HG02943 (cell line): Measurements from ENCODE around the gene CAVIN1.
"Not testable (repeated sequence)": the region's sequence is repeated elsewhere in the genome, so short reads cannot be mapped to it uniquely, and the experiment has no call there.

Source experiments
- ATAC-seq: cut with Tn5 transposase; IDR thresholded peaks from one replicate; pipeline ENCODE4 v1.9.1; 2021; ENCODE audit warnings: mild to moderate bottlenecking, low read depth, moderate library complexity; ENCODE audit not compliant: unreplicated experiment

The CAVIN1 gene

GRCh38 chr17:42406615-42407288 lies 16.3 kb downstream of the CAVIN1 start:
- ATAC-seq = no peak

- no peak for ATAC-seq
These were observed 17.0 kb downstream of the CAVIN1 start for GRCh38 chr17:42405963-42406495.

- no peak for ATAC-seq
These were observed 18.0 kb downstream of the CAVIN1 start for GRCh38 chr17:42405076-42405475.

- no peak for ATAC-seq
These were observed 18.6 kb downstream of the CAVIN1 start for GRCh38 chr17:42404326-42405055.

GRCh38 chr17:42403150-42403549 lies 19.9 kb downstream of the CAVIN1 start:
- no peak for ATAC-seq

- ATAC-seq = no peak
These were observed 20.9 kb downstream of the CAVIN1 start for GRCh38 chr17:42402117-42402516.

GRCh38 chr17:42400844-42401375 lies 22.1 kb downstream of the CAVIN1 start:
- ATAC-seq = not testable (repeated sequence)

- ATAC-seq = no peak
These were observed 22.9 kb downstream of the CAVIN1 start for GRCh38 chr17:42399948-42400843.

- ATAC-seq = no peak
These were observed 23.9 kb downstream of the CAVIN1 start for GRCh38 chr17:42399121-42399520.

GRCh38 chr17:42395601-42396000 lies 27.5 kb downstream of the CAVIN1 start:
- ATAC-seq = not testable (repeated sequence)

GRCh38 chr17:42394838-42395237 lies 28.2 kb downstream of the CAVIN1 start:
- ATAC-seq = no peak

- no peak for ATAC-seq
These were observed 30.2 kb downstream of the CAVIN1 start for GRCh38 chr17:42392692-42393415.

- ATAC-seq = not testable (repeated sequence)
These were observed 31.6 kb downstream of the CAVIN1 start for GRCh38 chr17:42391439-42391838.

- ATAC-seq = no peak
These were observed 33.2 kb downstream of the CAVIN1 start for GRCh38 chr17:42389899-42390298.

GRCh38 chr17:42389135-42389417 lies 34.0 kb downstream of the CAVIN1 start:
- ATAC-seq = peak; percentile 3

GRCh38 chr17:42388381-42389134 lies 34.5 kb downstream of the CAVIN1 start, which contains the start of gene STAT3:
Gene STAT3 (minus strand): TSS chr17:42388442. CDS start chr17:42348516, 39,926 bp downstream.
- ATAC-seq = peak; percentile 88

GRCh38 chr17:42387661-42388380 lies 35.2 kb downstream of the CAVIN1 start:
- ATAC-seq = no peak

GRCh38 chr17:42386777-42387657 lies 36.0 kb downstream of the CAVIN1 start:
- no peak for ATAC-seq
